HepG2 (cell line): ENCODE measurements around the gene ALX4. TPM values are rescaled to one million over a fixed set of nuclear protein-coding genes. Genes with fewer than 3 reads are reported as not detected.
A peak's percentile ranks its signal among the peaks of the same experiment; 100 is the strongest.

Source experiments
- ATAC-seq: fragments of 200-7000 bp; cut with Tn5 transposase; 3 replicates; pipeline ENCODE4 v1.9.1; 2020; ENCODE audit warnings: mild to moderate bottlenecking, moderate library complexity
- BruUV-seq: library from RNA; stranded (reverse); fragments of 400-500 nt; replicated peaks from 2 replicates; lab custom pipeline; 2021; lab: Mats Ljungman, UMichigan
- CTCF ChIA-PET: fragments of 300-600 bp; formaldehyde crosslinking; extraction: SDS; loops from one replicate; lab custom pipeline; 2021; ENCODE audit warnings: low total read pairs, inconsistent platforms, low intra/inter-chr PET ratio; lab: Yijun Ruan, JAX
- POLR2A ChIA-PET: fragments of 350-600 bp; sonication (Branson Sonifier 250); formaldehyde crosslinking; loops from one replicate; lab custom pipeline; 2020; ENCODE audit warnings: antibody characterized with exemption, inconsistent platforms; lab: Yijun Ruan, JAX
- DNase-seq: peaks from one replicate; pipeline ENCODE4 v3.0.0-alpha.2; 2015; ENCODE audit warnings: low spot score
- FAIRE-seq: peaks from 3 replicates; lab custom pipeline; 2011; peaks lifted over from hg19 to GRCh38; lab: Jason Lieb, UNC
- H2AFZ ChIP-seq: one replicate; pipeline ENCODE4 v1.6.1; 2011; ENCODE audit warnings: low read length, inconsistent platforms
- H3K27ac ChIP-seq: fragments of 300-600 bp; 3 replicates; pipeline ENCODE4 v1.8.0; 2011; ENCODE audit warnings: mixed run types, mild to moderate bottlenecking, mixed read lengths, low read length, inconsistent platforms; ENCODE audit not compliant: insufficient read depth; ENCODE audit errors: extremely low read length
- H3K27me3 ChIP-seq, 2 experiments: fragments of 200-600 bp in 1 of 2; 2 replicates in 1 of 2; 3 replicates in 1 of 2; pipeline versions ENCODE4 v1.6.0 to v1.8.0; 2011; ENCODE audit warnings: low read length in 2 of 2, mild to moderate bottlenecking in 2 of 2, moderate library complexity in 2 of 2, inconsistent platforms in 1 of 2; ENCODE audit not compliant: insufficient read depth in 2 of 2, control insufficient read depth in 1 of 2
- H3K36me3 ChIP-seq, 2 experiments: fragments of 200-600 bp in 1 of 2; replicated peaks in 1 of 2; 2 replicates in 1 of 2; 3 replicates in 1 of 2; pipeline versions ENCODE4 v1.5.1 to v1.8.0; 2011; ENCODE audit warnings: low read length in 2 of 2, inconsistent platforms in 1 of 2; ENCODE audit not compliant: insufficient read depth in 2 of 2, control insufficient read depth in 1 of 2
- H3K4me1 ChIP-seq: 2 replicates; pipeline ENCODE4 v1.5.1; 2012; ENCODE audit warnings: low read length, inconsistent platforms; ENCODE audit not compliant: insufficient read depth
- H3K4me2 ChIP-seq: 2 replicates; pipeline ENCODE4 v1.6.0; 2011; ENCODE audit warnings: low read depth, low read length, inconsistent platforms
- H3K4me3 ChIP-seq, 3 experiments: fragments of 200-600 bp in 1 of 3; sonication (generic), shearing (Covaris generic) in 1 of 3; replicated peaks in 1 of 3; 2 replicates each; pipeline ENCODE4 v1.5.1; 2011 to 2016; ENCODE audit warnings: low read length in 3 of 3, inconsistent platforms in 2 of 3, low read depth in 2 of 3, mild to moderate bottlenecking in 2 of 3, control low read depth in 1 of 3, mixed read lengths in 1 of 3; ENCODE audit not compliant: insufficient read depth in 1 of 3
- H3K79me2 ChIP-seq: one replicate; pipeline ENCODE4 v1.6.1; 2011; ENCODE audit warnings: low read length, inconsistent platforms; ENCODE audit not compliant: insufficient read depth
- H3K9ac ChIP-seq: 2 replicates; pipeline ENCODE4 v1.6.0; 2011; ENCODE audit warnings: mild to moderate bottlenecking, low read depth, low read length, inconsistent platforms; ENCODE audit not compliant: insufficient read depth
- H3K9me3 ChIP-seq: 2 replicates; pipeline ENCODE4 v1.5.1; 2012; ENCODE audit warnings: mild to moderate bottlenecking, low read length
- H4K20me1 ChIP-seq: 2 replicates; pipeline ENCODE4 v1.6.0; 2011; ENCODE audit warnings: inconsistent platforms, mild to moderate bottlenecking, low read length, moderate library complexity; ENCODE audit not compliant: insufficient read depth
- FOSL2 ChIP-seq: sonication (generic); formaldehyde crosslinking; IDR thresholded peaks from 2 replicates; pipeline ENCODE4 v1.4.0; 2020; ENCODE audit warnings: missing genetic modification reagents
- HMGA1 ChIP-seq: sonication (generic); formaldehyde crosslinking; conservative IDR thresholded peaks from 2 replicates; pipeline ENCODE4 v1.4.0; 2020; ENCODE audit warnings: missing genetic modification reagents
- HOXD1 ChIP-seq: sonication (generic); formaldehyde crosslinking; IDR thresholded peaks from 2 replicates; pipeline ENCODE4 v1.5.0; 2020; ENCODE audit warnings: missing genetic modification reagents
- WGBS: methylation state at CpG from one replicate; pipeline ENCODE4 v1.1.6; 2017; ENCODE audit warnings: low lambda C conversion rate; 5-methylcytosine and 5-hydroxymethylcytosine counted together
- in situ Hi-C: cut with HindIII; loops from 2 replicates; pipeline ENCODE4 v1.10.0; 2017; ENCODE audit warnings: low pct_unique_long_range_greater_than_20kb; ENCODE audit not compliant: extremely low pct_ligation_motif_present
- intact Hi-C: fragments of 100-400 bp; cut with micrococcal nuclease; formaldehyde crosslinking; loops from one replicate; pipeline ENCODE4 v1.10.0; 2022; ENCODE audit not compliant: unreplicated experiment
- polyA plus RNA-seq, 8 experiments: library from polyadenylated mRNA; depleted of rRNA in 3 of 8; stranded (reverse) in 7 of 8; unstranded in 1 of 8; fragments of >200 nt; fragmentation: Illumina TruSeq in 4 of 8; extraction: Trizol in 4 of 8; gene quantifications; 2 replicates each; pipeline versions ENCODE4 v1.2.1 to v1.2.3, GENCODE V29; 2011 to 2016; ENCODE audit warnings: low read depth in 4 of 8, missing spikeins in 1 of 8, mixed read lengths in 1 of 8; ENCODE audit not compliant: insufficient read depth in 1 of 8
- total RNA-seq, 5 experiments: library from RNA; depleted of rRNA; stranded (reverse); fragments of >200 nt; fragmentation: Illumina TruSeq; extraction: Trizol; gene quantifications; 2 replicates each; pipeline ENCODE4 v1.2.3, GENCODE V29; 2016; ENCODE audit warnings: low read depth in 1 of 5
- TF ChIP-seq, protein P1 (sequence below): sonication (generic); formaldehyde crosslinking; IDR thresholded peaks from one replicate; pipeline ENCODE4 v1.5.1; 2020; ENCODE audit warnings: mild to moderate bottlenecking, missing genetic modification reagents; ENCODE audit errors: not compliant biosample characterization
- TF ChIP-seq, protein P2 (sequence below): sonication (generic); formaldehyde crosslinking; IDR thresholded peaks from 2 replicates; pipeline ENCODE4 v1.4.0; 2020; ENCODE audit warnings: missing genetic modification reagents

ALX4 gene
- total and polyA plus RNA-seq, 2 of the 13 experiments (the other 11 are each of a cell fraction or from before 2014, with no cell fraction given): not detected

DNA sequence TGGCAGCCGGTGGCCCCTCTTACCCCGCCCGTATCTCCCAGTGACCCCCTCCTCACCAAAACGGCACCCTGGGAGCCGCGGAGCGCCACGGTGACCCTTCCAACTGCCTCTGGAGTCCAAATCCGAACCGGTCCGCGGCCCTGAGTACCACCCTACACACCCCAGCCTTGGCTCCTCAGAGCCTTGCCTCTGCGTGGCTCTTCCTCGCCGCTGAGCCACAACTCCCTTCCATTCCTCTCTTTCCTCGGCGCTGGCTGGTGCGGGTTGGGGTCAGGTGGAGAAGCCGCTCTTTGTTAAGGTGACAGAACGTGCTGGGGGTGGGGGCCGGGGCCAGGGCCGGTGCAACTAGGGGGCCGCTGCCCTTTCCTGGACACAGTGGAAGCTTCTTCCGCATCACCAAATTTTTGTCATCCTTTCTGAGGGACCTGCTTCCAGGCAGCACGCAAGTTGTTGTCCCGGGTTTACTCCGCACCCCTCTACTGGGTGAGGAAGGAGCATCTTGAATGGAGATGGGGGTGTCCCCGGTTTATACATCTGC, 6.5 kb downstream of the ALX4 start (continued):
- TF ChIP-seq, protein P1, sequence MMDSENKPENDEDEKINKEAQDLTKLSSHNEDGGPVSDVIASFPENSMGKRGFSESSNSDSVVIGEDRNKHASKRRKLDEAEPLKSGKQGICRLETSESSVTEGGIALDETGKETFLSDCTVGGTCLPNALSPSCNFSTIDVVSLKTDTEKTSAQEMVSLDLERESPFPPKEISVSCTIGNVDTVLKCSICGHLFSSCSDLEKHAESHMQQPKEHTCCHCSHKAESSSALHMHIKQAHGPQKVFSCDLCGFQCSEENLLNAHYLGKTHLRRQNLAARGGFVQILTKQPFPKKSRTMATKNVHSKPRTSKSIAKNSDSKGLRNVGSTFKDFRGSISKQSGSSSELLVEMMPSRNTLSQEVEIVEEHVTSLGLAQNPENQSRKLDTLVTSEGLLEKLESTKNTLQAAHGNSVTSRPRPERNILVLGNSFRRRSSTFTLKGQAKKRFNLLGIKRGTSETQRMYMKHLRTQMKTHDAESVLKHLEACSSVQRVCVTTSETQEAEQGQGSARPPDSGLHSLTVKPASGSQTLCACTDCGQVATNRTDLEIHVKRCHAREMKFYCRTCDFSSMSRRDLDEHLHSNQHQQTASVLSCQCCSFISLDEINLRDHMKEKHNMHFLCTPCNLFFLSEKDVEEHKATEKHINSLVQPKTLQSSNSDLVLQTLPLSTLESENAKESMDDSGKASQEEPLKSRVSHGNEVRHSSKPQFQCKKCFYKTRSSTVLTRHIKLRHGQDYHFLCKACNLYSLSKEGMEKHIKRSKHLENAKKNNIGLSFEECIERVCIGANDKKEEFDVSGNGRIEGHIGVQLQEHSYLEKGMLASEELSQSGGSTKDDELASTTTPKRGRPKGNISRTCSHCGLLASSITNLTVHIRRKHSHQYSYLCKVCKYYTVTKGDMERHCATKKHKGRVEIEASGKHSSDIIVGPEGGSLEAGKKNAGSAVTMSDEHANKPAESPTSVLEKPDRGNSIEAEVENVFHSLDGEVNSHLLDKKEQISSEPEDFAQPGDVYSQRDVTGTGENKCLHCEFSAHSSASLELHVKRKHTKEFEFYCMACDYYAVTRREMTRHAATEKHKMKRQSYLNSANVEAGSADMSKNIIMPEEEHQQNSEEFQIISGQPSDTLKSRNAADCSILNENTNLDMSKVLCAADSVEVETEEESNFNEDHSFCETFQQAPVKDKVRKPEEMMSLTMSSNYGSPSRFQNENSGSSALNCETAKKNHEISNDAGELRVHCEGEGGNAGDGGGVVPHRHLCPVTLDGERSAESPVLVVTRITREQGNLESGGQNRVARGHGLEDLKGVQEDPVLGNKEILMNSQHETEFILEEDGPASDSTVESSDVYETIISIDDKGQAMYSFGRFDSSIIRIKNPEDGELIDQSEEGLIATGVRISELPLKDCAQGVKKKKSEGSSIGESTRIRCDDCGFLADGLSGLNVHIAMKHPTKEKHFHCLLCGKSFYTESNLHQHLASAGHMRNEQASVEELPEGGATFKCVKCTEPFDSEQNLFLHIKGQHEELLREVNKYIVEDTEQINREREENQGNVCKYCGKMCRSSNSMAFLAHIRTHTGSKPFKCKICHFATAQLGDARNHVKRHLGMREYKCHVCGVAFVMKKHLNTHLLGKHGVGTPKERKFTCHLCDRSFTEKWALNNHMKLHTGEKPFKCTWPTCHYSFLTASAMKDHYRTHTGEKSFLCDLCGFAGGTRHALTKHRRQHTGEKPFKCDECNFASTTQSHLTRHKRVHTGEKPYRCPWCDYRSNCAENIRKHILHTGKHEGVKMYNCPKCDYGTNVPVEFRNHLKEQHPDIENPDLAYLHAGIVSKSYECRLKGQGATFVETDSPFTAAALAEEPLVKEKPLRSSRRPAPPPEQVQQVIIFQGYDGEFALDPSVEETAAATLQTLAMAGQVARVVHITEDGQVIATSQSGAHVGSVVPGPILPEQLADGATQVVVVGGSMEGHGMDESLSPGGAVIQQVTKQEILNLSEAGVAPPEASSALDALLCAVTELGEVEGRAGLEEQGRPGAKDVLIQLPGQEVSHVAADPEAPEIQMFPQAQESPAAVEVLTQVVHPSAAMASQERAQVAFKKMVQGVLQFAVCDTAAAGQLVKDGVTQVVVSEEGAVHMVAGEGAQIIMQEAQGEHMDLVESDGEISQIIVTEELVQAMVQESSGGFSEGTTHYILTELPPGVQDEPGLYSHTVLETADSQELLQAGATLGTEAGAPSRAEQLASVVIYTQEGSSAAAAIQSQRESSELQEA (CRISPR knock-in tag): no peak

- H2AFZ ChIP-seq: no peak overlapping the region
- no peak for DNase-seq
- H4K20me1 ChIP-seq: no peaks in the 10 kb centered on the region
- H3K4me2 ChIP-seq: no peak overlapping the region
- BruUV-seq: no TSS peak
- no peaks in the 10 kb centered on the region; the same call in 1 of the 2 replicates for H3K4me1 ChIP-seq
- ChIA-PET POLR2A (no interaction called here), CTCF (no interaction called here)
- H3K9me3 ChIP-seq: no peaks in the 10 kb centered on the region
- peak; percentile 43 for ATAC-seq
- H3K27me3 ChIP-seq: peaks cover 10 to 70% of the 10 kb centered on the region in 2 experiments
- WGBS: 63% methylated on average over 5 of the region's 20 CpGs
- no peaks in the 10 kb centered on the region for H3K79me2 ChIP-seq
- no peak overlapping the region for H3K4me3 ChIP-seq
- H3K9ac ChIP-seq: no peak overlapping the region
- intact Hi-C loops: no loop called here
- no peaks in the 10 kb centered on the region for H3K36me3 ChIP-seq
- in situ Hi-C loops: loop anchor here (25.0 kb wide), 2 partner anchors 111 to 586 kb away; no protein-coding TSS in a partner anchor
- no peak for FAIRE-seq
- TF ChIP-seq, protein P2, sequence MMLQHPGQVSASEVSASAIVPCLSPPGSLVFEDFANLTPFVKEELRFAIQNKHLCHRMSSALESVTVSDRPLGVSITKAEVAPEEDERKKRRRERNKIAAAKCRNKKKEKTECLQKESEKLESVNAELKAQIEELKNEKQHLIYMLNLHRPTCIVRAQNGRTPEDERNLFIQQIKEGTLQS (CRISPR knock-in tag): peak; percentile 28; the same call in 1 of the 2 replicates
- TF ChIP-seq HMGA1 (CRISPR knock-in tag): no peak
- TF ChIP-seq FOSL2 (CRISPR knock-in tag): peak; percentile 79
- no peak for TF ChIP-seq HOXD1 (CRISPR knock-in tag)
- TF ChIP-seq, all 625 proteins: peak for 2
- H3K27ac ChIP-seq: no peak overlapping the region
Observed at GRCh38 chr11:44301564-44302271, 8.2 kb downstream of the ALX4 start.
